ENCODE data around the gene RNASE7.

The RNASE7 gene

DNA sequence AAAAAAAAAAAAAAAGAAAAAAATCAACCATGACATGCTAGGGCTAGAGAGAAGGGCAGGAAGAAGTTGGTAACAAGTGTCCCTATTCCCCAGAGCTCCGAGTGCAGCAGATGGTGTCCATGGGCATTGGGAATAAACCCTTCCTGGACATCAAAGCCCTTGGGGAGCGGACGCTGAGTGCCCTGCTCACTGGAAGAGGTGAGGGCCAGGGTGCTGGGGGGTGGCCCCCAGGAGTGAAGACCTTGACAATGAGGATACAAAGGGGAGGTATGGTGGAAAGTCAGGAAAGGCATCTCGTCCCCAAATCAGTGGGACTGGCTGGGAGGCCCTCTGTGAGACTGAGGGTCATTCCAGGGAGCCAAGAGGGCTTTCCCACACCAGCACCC lies 44.7 kb downstream of the RNASE7 start:
- DNase-seq (ENCODE audit: low read depth in 2 of 2), result no peak

DNA sequence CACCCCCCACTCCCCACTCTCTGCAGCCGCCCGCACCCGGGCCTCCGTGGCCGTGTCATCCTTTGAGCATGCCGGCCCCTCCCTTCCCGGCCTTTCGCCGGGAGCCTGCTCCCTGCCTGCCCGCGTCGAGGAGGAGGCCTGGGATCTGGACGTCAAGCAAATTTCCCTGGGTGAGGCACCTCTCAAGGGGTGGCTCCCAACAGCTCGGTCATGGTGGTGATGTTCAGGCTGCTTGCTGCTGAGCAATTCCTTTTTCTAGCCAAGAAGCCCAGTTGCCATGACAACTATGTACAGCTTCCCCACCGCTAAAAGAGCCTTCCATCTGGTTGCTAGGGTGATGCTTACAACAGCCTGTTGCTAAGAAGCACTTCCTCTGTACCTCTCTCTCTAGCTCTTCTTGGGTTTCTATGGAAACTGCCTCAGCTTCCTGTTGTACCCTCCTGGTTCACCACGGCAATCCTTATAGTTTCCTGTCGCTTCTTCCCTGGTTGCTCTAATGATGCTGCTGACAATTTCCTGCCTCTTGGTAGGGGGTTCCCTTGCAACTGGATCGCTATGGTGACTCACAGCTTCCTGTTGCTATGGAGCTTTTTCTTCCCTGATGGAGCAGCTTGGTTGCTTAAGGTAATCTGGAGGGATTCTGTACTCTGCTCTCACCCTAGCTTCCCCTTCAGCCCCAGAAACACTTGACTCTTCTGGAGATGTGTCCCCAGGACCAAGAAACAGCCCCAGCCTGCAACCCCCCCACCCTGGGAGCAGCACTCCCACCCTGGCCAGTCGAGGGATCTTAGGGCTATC lies 45.3 kb downstream of the RNASE7 start:
- DNase-seq (ENCODE audit: low read depth in 2 of 2), result peak; percentile 75 to 78

DNA sequence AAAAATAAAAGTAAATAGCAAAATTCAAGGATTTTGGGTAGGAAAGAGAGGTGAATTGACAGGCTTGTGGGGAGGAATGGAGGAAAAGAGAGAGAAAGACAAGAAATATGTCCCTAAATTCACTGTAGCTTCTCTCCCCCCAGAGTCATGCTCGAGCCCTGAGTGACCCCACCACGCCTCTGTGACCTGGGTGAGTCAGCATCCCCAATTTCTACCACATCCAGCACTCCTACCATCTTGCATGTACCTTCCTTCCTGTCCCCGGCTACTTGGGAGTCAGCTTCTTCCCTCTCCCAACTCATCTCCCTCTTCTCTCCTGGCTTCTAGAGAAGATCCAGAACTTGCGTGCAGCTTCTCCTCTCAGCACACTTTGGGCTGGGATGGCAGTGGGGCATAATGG lies 46.5 kb downstream of the RNASE7 start:
- no peak for DNase-seq (ENCODE audit: low read depth in 2 of 2)

GRCh38 chr14:21089271-21089670 lies 47.1 kb downstream of the RNASE7 start:
- DNase-seq (ENCODE audit: low read depth in 2 of 2), result no peak

- DNase-seq (ENCODE audit: low read depth in 2 of 2), result no peak
Measured at GRCh38 chr14:21089877-21090193, 47.7 kb downstream of the RNASE7 start.

DNA sequence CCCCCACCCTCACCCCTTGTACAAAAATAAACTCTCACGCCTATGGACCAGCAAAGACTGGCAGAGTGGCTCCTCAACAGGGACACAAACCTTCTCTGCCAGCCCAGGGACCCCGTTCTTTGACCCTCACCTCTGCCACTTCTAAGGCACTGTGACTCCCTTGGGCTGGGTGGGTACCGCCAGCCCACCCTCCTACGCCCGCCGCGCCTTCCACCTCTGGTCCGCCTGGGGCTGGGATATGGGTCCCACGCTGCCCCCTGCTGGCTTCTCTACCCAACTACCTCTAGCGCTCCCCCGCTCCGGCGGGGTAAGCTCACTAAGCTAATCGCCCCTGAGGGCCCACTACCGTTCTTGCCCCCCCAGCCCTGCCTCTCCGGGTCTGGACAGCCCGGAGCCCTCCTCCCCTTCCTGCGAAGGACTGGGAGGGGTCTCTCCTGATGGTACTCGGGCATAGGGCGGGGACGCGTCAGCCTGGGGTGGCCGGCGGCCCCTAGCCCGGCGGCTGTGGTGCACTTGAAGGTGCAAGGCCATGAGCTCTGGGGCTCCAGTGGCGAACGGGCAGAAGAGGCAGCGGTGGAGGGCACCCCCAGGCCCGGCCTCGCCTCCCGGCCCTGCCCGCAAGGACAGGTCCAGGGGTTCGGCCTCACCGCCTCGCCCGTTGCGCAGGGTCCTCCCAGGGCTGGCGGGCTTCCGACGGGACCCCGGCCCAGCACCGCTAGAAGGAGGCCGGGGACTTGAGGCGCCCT lies 48.2 kb downstream of the RNASE7 start:
- no peak for DNase-seq (ENCODE audit: low read depth in 2 of 2)

DNA sequence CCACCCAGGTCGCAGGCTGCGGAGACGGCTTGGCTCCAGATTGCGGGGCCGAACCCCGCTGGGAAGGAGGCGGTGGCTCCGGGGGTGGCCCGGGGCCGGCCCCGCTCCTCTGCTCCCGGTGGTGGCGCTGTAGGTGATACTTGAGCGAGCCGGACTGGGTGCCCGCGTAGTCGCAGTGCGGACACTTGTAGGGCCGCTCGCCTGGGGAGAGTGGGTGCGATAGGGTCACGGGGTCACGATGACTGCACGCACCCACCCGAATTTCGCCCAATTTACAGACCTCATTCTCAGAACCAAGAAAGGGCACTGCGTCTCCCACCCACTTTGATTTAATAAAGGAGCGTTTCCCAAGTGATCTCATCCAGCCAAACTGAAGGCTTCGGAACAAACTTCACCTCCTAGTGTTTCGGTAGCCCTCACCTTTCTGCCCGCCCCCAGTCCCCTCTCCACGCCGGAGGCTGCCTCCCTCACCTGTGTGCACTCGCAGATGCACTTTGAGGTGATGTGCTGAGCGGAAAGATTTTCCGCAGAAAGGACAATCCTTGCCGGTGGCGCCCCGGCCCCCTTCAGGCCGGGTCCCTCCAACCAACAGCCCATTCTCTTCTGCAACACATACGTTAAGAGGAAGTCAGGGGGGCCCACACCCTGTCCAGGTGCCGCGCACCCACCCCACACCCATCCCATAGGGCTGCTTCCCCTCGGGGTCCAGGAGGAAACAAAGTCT lies 48.9 kb downstream of the RNASE7 start:
- no peak for DNase-seq (ENCODE audit: low read depth in 2 of 2)

DNA sequence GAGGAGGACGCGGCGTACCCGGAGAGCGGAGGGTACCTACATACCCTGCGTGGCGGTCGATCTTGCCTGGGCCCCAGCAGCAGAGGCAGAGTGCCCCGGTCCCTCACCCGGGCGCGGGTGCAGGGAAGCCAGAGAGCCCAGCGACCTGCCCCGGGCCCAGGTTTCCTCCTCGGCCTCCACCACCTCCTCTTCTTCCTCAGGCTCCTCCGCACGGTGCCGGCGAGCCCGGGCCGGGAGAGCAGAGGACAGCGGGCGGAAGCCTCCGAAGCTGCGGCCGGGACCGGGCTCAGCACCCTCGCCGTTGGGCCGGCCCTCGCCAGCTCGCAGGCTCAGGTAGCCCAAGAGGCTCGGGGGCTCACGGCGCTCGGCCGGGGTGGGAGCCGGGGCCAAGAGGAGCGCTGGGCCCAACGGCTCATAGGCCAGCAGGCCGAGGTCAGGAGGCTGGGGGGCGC lies 49.7 kb downstream of the RNASE7 start:
- DNase-seq (ENCODE audit: low read depth in 2 of 2), result no peak

DNA sequence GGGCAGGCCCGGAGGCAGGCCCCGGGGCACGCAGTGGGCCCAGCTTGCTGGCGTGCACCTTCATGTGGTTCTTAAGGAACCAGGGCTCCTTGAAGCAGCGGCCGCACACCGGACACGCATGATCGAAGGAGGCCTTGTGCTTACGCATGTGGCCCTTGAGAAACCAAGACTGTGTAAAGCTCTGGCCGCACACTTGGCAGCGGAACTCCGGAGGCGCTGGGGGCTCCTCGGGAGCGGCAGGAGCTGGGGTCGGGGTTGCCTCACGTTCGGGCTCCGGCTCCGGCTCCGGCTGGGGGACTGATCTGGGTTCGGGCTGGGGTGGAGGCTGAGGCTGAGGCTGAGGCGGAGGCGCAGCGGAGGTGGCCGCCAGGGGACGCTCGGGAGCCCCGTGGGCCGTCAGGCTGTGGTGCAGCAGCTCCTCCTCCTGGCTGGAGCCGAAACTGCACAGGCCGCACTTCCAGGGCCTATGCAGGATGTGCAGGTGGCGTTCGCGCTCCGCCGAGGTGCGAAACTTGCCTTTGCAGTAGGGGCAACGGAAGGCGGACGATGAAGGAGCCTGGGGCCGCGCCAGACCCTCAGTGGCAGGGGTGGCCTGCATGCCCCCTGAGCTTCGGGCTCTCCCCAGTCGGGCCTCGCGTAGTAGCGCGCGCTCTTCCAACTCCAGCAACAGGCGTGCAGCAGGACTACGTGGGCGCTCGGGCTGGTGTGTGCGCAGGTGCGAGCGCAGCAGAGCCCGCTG lies 50.3 kb downstream of the RNASE7 start:
- DNase-seq (ENCODE audit: low read depth in 2 of 2), result no peak

- DNase-seq (ENCODE audit: low read depth in 2 of 2), result no peak
Measured at GRCh38 chr14:21093018-21093417, 50.9 kb downstream of the RNASE7 start.

All from fibroblast of skin of left biceps (primary cell).